TTC549 (cell line): Measurements from ENCODE around the gene MYH14.
"Not testable (repeated sequence)": the region's sequence is repeated elsewhere in the genome, so short reads cannot be mapped to it uniquely, and the experiment has no call there.

Experiments
- FAIRE-seq: peaks from 2 replicates; lab custom pipeline; 2012; peaks lifted over from hg19 to GRCh38; lab: Jason Lieb, UNC

Gene MYH14

GRCh38 chr19:50226536-50226935 lies 23.1 kb downstream of the MYH14 start:
- no peak for FAIRE-seq

GRCh38 chr19:50228153-50228552 lies 24.7 kb downstream of the MYH14 start:
- FAIRE-seq, result not testable (repeated sequence)

GRCh38 chr19:50230379-50231351 lies 27.2 kb downstream of the MYH14 start:
- no peak for FAIRE-seq

GRCh38 chr19:50231417-50231816 lies 28.0 kb downstream of the MYH14 start:
- FAIRE-seq, result not testable (repeated sequence)

- no peak for FAIRE-seq
Observed at GRCh38 chr19:50231821-50232220, 28.4 kb downstream of the MYH14 start.

GRCh38 chr19:50232600-50232999 lies 29.2 kb downstream of the MYH14 start:
- FAIRE-seq, result no peak

GRCh38 chr19:50233308-50233910 lies 30.0 kb downstream of the MYH14 start:
- no peak for FAIRE-seq

- not testable (repeated sequence) for FAIRE-seq
Observed at GRCh38 chr19:50237493-50237892, 34.1 kb downstream of the MYH14 start.

GRCh38 chr19:50238043-50238442 lies 34.6 kb downstream of the MYH14 start:
- no peak for FAIRE-seq

- FAIRE-seq, result no peak
Observed at GRCh38 chr19:50239921-50240590, 36.6 kb downstream of the MYH14 start.

GRCh38 chr19:50242581-50242980 lies 39.2 kb downstream of the MYH14 start:
- FAIRE-seq, result no peak

- no peak for FAIRE-seq
Observed at GRCh38 chr19:50244695-50245094, 41.3 kb downstream of the MYH14 start.

- FAIRE-seq, result no peak
Observed at GRCh38 chr19:50248413-50248812, 45.0 kb downstream of the MYH14 start.

GRCh38 chr19:50248826-50249225 lies 45.4 kb downstream of the MYH14 start:
- FAIRE-seq, result no peak

- no peak for FAIRE-seq
Observed at GRCh38 chr19:50249636-50250035, 46.2 kb downstream of the MYH14 start.

- no peak for FAIRE-seq
Observed at GRCh38 chr19:50250450-50251136, 47.2 kb downstream of the MYH14 start.

- FAIRE-seq, result no peak
Observed at GRCh38 chr19:50252111-50252886, 48.9 kb downstream of the MYH14 start.

- FAIRE-seq, result no peak
Observed at GRCh38 chr19:50252887-50253268, 49.5 kb downstream of the MYH14 start.

- no peak for FAIRE-seq
Observed at GRCh38 chr19:50255115-50255514, 51.7 kb downstream of the MYH14 start.

GRCh38 chr19:50257141-50257540 lies 53.7 kb downstream of the MYH14 start:
- FAIRE-seq, result no peak

- FAIRE-seq, result no peak
Observed at GRCh38 chr19:50258918-50259372, 55.5 kb downstream of the MYH14 start.
